ENCODE data around the gene NFE2L2. TPM values are rescaled to one million over a fixed set of nuclear protein-coding genes. Genes with fewer than 3 reads are reported as not detected.
"Not testable (repeated sequence)": the region's sequence is repeated elsewhere in the genome, so short reads cannot be mapped to it uniquely, and the experiment has no call there.

Gene NFE2L2
- polyA plus RNA-seq, 1 of the 3 experiments (the other 2 are of a cell fraction), result 40.9 TPM

DNA sequence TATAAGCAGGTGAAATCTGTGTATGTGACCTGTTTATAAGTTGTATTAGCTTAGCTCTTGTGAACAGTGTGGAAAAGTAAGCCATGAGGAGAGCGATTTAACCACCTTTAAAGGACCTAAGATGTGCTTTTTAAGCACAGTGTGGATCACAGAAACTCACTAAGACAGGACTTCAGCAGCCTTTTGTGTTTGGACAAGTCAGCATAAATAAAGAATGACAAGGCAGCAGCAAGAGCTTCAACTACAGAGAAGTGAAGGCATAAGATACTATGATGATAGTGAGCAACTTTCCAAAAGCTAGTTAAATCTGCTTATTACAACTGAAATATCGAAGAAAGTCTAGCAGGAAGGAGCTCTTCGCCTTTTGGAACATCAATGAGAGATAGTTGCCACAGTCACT, 43.0 kb downstream of the NFE2L2 start:
- Histone ChIP-seq H3K36me3 (replicated peaks in 1 of 2; ENCODE audit: control insufficient read depth in 1 of 2, insufficient read depth in 2 of 2, low read length in 1 of 2) (peaks cover 60 to 67% of the 10 kb centered on the region in 2 experiments), H3K9me3 (no peaks in the 10 kb centered on the region), H2AFZ (ENCODE audit: low read depth) (no peak overlapping the region), H3F3A (replicated peaks; ENCODE audit: insufficient read depth) (peaks cover 83% of the 10 kb centered on the region), H3K4me3 (ENCODE audit: low read depth in 2 of 2, low read length in 1 of 2) (no peak overlapping the region), H3K27ac (ENCODE audit: low read depth in 2 of 2, low read length in 1 of 2) (peak overlapping the region in 1 of 2 experiments; percentile 18; a peak in 1 of 4 replicates), H3K9me2 (no peaks in the 10 kb centered on the region), H4K20me1 (ENCODE audit: insufficient read depth) (peaks cover 47% of the 10 kb centered on the region), H3K79me2 (ENCODE audit: insufficient read depth) (peaks cover 59% of the 10 kb centered on the region), H3K9ac (no peak overlapping the region), H3K4me1 (ENCODE audit: control insufficient read depth in 1 of 2, insufficient read depth in 2 of 2, low read depth in 1 of 2, low read length in 1 of 2) (peaks cover 0 to 4% of the 10 kb centered on the region in 2 experiments; a peak in 1 of 4 replicates), H3K4me2 (no peak overlapping the region), H3K27me3 (ENCODE audit: insufficient read depth) (no peaks in the 10 kb centered on the region)
- DNase-seq, result no peak
- ChIA-PET CTCF (interaction anchor here (0.9 to 2.2 kb wide), 3 partner anchors 33 to 57 kb away, joined by 3 to 10 read pairs (median 3); no protein-coding TSS in a partner anchor), POLR2A (interaction anchor here (1.2 kb wide), 1 partner anchor 43 kb away, joined by 4 read pairs; the partner anchor contains the start of gene NFE2L2)
- 94% methylated on average over 3 of the region's 3 CpGs for WGBS (ENCODE audit: low lambda C conversion rate)
- TF ChIP-seq, protein P1, sequence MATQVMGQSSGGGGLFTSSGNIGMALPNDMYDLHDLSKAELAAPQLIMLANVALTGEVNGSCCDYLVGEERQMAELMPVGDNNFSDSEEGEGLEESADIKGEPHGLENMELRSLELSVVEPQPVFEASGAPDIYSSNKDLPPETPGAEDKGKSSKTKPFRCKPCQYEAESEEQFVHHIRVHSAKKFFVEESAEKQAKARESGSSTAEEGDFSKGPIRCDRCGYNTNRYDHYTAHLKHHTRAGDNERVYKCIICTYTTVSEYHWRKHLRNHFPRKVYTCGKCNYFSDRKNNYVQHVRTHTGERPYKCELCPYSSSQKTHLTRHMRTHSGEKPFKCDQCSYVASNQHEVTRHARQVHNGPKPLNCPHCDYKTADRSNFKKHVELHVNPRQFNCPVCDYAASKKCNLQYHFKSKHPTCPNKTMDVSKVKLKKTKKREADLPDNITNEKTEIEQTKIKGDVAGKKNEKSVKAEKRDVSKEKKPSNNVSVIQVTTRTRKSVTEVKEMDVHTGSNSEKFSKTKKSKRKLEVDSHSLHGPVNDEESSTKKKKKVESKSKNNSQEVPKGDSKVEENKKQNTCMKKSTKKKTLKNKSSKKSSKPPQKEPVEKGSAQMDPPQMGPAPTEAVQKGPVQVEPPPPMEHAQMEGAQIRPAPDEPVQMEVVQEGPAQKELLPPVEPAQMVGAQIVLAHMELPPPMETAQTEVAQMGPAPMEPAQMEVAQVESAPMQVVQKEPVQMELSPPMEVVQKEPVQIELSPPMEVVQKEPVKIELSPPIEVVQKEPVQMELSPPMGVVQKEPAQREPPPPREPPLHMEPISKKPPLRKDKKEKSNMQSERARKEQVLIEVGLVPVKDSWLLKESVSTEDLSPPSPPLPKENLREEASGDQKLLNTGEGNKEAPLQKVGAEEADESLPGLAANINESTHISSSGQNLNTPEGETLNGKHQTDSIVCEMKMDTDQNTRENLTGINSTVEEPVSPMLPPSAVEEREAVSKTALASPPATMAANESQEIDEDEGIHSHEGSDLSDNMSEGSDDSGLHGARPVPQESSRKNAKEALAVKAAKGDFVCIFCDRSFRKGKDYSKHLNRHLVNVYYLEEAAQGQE (IDR thresholded peaks at IDR 0.05; ENCODE audit: low read depth, low read length), result no peak
- TF ChIP-seq SIN3A (IDR thresholded peaks at IDR 0.05; ENCODE audit: borderline replicate concordance, low read depth, low read length), result no peak

DNA sequence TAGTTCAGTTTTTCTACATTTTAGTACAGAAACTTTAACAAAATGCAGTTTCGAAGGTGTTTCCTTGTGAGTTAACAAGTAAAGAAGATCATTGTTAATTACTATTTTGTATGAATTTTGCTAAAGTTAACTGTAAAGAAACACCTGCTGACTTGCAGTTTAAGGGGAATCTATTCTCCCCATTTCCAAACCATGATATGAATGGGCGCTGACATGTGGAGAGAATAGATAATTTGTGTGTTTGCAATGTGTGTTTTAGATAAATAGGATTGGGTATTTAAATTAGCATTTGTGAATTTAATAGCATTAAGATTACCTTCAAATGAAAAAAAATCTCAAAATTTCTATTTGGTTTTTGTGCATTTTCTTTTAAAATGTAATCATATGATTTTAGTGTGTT, 44.7 kb downstream of the NFE2L2 start:
- Histone ChIP-seq H3K4me1 (ENCODE audit: control insufficient read depth in 1 of 2, insufficient read depth in 2 of 2, low read depth in 1 of 2, low read length in 1 of 2) (peaks cover 0 to 16% of the 10 kb centered on the region in 2 experiments; a peak in 2 of 4 replicates), H4K20me1 (ENCODE audit: insufficient read depth) (peaks cover 65% of the 10 kb centered on the region), H3F3A (replicated peaks; ENCODE audit: insufficient read depth) (peaks cover 67% of the 10 kb centered on the region), H3K36me3 (replicated peaks in 1 of 2; ENCODE audit: control insufficient read depth in 1 of 2, insufficient read depth in 2 of 2, low read length in 1 of 2) (peaks cover 72 to 84% of the 10 kb centered on the region in 2 experiments), H3K79me2 (ENCODE audit: insufficient read depth) (peaks cover 76% of the 10 kb centered on the region)
- POLR2A ChIA-PET; H2AFZ ChIP-seq (ENCODE audit: low read depth); H3K9me2 ChIP-seq; H3K9me3 ChIP-seq; CTCF ChIA-PET; H3K27me3 ChIP-seq (ENCODE audit: insufficient read depth); H3K4me2 ChIP-seq; H3K27ac ChIP-seq (ENCODE audit: low read depth in 2 of 2, low read length in 1 of 2); H3K4me3 ChIP-seq (ENCODE audit: low read depth in 2 of 2, low read length in 1 of 2); DNase-seq; H3K9ac ChIP-seq: not testable (repeated sequence)
- WGBS (ENCODE audit: low lambda C conversion rate), result 96% methylated on average over 2 of the region's 2 CpGs

- Histone ChIP-seq H3F3A (replicated peaks; ENCODE audit: insufficient read depth) (peaks cover 53% of the 10 kb centered on the region), H3K4me1 (ENCODE audit: control insufficient read depth in 1 of 2, insufficient read depth in 2 of 2, low read depth in 1 of 2, low read length in 1 of 2) (peaks cover 0 to 23% of the 10 kb centered on the region in 2 experiments; a peak in 3 of 4 replicates), H3K27ac (ENCODE audit: low read depth in 2 of 2, low read length in 1 of 2) (no peak overlapping the region), H2AFZ (ENCODE audit: low read depth) (no peak overlapping the region), H3K4me2 (no peak overlapping the region), H3K79me2 (ENCODE audit: insufficient read depth) (peaks cover 93% of the 10 kb centered on the region), H3K9me2 (no peaks in the 10 kb centered on the region), H3K9ac (no peak overlapping the region), H3K9me3 (no peaks in the 10 kb centered on the region), H3K36me3 (replicated peaks in 1 of 2; ENCODE audit: control insufficient read depth in 1 of 2, insufficient read depth in 2 of 2, low read length in 1 of 2) (peaks cover 62 to 84% of the 10 kb centered on the region in 2 experiments), H3K27me3 (ENCODE audit: insufficient read depth) (no peaks in the 10 kb centered on the region), H4K20me1 (ENCODE audit: insufficient read depth) (peaks cover 81% of the 10 kb centered on the region), H3K4me3 (ENCODE audit: low read depth in 2 of 2, low read length in 1 of 2) (no peak overlapping the region)
- 68% methylated on average over 5 of the region's 5 CpGs for WGBS (ENCODE audit: low lambda C conversion rate)
- ChIA-PET CTCF (interaction anchor here (1.4 to 1.7 kb wide), 2 partner anchors 45 to 53 kb away, joined by 3 to 4 read pairs; no protein-coding TSS in a partner anchor), POLR2A (no interaction called here)
- no peak for DNase-seq
- TF ChIP-seq, protein P2, sequence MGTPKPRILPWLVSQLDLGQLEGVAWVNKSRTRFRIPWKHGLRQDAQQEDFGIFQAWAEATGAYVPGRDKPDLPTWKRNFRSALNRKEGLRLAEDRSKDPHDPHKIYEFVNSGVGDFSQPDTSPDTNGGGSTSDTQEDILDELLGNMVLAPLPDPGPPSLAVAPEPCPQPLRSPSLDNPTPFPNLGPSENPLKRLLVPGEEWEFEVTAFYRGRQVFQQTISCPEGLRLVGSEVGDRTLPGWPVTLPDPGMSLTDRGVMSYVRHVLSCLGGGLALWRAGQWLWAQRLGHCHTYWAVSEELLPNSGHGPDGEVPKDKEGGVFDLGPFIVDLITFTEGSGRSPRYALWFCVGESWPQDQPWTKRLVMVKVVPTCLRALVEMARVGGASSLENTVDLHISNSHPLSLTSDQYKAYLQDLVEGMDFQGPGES (IDR thresholded peaks at IDR 0.05; ENCODE audit: low read depth, low read length), result no peak
- TF ChIP-seq, protein P1 (IDR thresholded peaks at IDR 0.05; ENCODE audit: low read depth, low read length), result no peak
- TF ChIP-seq FOXM1 (IDR thresholded peaks at IDR 0.05; ENCODE audit: low read depth) (no peak), RAD21 (IDR thresholded peaks at IDR 0.05; ENCODE audit: low read length) (no peak), JUND (IDR thresholded peaks at IDR 0.05) (no peak), GATA2 (CRISPR knock-in tag; IDR thresholded peaks at IDR 0.05) (no peak), TAF1 (IDR thresholded peaks at IDR 0.05; ENCODE audit: borderline replicate concordance, low read depth, low read length) (no peak), FOXJ3 (CRISPR knock-in tag; IDR thresholded peaks at IDR 0.05) (no peak), NFIC (IDR thresholded peaks at IDR 0.05; ENCODE audit: borderline replicate concordance) (no peak)
These were observed 47.2 kb downstream of the NFE2L2 start for GRCh38 chr2:177217247-177217843.
